Tibial nerve (tissue), 4 donors: ENCODE data around the gene THBS3.

Experiments
- CTCF ChIP-seq, 5 experiments: fragments of 200-600 bp in 3 of 5; fragments of 450-650 bp in 2 of 5; sonication (generic) in 3 of 5; IDR thresholded peaks; one replicate each; pipeline ENCODE4 v1.5.1; 2016 to 2019; ENCODE audit warnings: antibody characterized with exemption in 5 of 5, mild to moderate bottlenecking in 3 of 5, moderate library complexity in 2 of 5
- EP300 ChIP-seq, 2 donors: sonication (generic); formaldehyde crosslinking; IDR thresholded peaks; one replicate each; pipeline ENCODE4 v1.6.1; 2017; ENCODE audit warnings: antibody characterized with exemption in 2 of 2, mild to moderate bottlenecking in 1 of 2

GRCh38 chr1:155209312-155209721 is 1.6 kb upstream of the THBS3 start:
- no peak for TF ChIP-seq CTCF (IDR thresholded peaks at IDR 0.05)
- no peak for TF ChIP-seq EP300 (IDR thresholded peaks at IDR 0.05)
